ENCODE data around the gene BCAP31.
"Not testable (repeated sequence)": the region's sequence is repeated elsewhere in the genome, so short reads cannot be mapped to it uniquely, and the experiment has no call there.

The BCAP31 gene

DNA sequence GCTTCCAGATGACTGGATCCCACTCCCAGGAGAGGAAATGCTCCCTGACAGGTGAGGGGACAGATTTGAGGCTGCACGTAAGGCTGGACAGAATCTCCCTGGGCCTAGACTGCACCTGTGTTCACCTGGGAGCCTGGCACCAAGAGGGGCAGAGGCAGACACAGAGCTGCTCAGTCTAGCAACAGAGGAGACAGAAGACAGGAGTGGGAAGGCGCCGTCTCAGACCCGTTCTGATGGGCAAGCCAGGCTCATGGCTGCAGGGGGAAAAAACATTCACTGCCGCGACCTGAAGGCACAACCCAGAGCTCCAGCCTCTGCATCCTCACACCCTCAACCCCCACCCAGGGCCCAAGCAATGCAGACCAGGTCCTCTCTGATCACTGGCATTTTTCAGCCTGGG lies 16.8 kb downstream of the BCAP31 start:
- DNase-seq = no peak

GRCh38 chrX:153706799-153707198 lies 17.4 kb downstream of the BCAP31 start:
- DNase-seq = no peak

- DNase-seq = not testable (repeated sequence)
Measured at GRCh38 chrX:153705403-153706060, 18.7 kb downstream of the BCAP31 start.

GRCh38 chrX:153704631-153705402 lies 19.4 kb downstream of the BCAP31 start:
- DNase-seq = not testable (repeated sequence)

DNA sequence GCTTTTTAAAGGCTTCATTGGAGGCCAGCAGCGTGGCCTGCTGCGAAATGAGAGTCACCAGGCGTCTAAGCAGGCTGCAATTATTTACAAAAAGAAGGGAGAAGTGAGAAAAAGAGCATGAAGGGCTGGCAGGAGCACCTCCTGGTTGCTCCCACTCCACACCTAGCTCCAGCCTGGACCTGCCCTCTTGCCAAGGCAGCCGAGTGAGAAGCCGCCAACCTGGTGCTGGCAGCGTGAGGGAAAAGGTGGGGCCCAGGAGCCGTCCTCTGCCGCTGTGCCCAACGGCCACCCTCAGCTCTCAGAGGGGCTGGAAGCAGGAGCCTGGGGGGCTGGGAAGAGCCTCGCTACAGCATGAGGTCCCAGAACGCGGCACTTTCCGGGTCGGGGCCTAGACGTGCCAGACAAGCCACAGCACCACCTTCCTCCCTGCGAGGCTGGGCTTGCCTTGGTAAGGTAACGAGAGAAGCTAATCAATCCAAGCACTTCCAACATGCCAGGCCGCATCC lies 20.1 kb downstream of the BCAP31 start:
- DNase-seq = no peak

DNA sequence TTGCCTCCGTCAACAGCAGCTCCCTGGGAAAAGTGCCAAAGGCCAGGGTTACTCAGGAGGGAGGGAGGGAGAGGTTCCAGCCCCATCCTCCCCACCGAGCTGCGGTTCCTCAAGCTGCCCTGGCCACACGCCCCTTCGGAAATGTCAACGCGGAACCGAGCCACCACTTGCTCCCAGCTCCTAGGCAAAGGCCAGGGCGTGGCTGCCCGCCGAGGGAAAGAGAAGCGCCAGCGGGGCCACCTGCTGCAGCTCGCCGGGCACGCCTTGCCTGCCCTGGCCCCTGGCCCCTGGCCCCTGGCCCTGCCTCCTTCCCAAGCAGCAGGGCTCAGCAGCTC lies 21.2 kb downstream of the BCAP31 start:
- no peak for DNase-seq

DNA sequence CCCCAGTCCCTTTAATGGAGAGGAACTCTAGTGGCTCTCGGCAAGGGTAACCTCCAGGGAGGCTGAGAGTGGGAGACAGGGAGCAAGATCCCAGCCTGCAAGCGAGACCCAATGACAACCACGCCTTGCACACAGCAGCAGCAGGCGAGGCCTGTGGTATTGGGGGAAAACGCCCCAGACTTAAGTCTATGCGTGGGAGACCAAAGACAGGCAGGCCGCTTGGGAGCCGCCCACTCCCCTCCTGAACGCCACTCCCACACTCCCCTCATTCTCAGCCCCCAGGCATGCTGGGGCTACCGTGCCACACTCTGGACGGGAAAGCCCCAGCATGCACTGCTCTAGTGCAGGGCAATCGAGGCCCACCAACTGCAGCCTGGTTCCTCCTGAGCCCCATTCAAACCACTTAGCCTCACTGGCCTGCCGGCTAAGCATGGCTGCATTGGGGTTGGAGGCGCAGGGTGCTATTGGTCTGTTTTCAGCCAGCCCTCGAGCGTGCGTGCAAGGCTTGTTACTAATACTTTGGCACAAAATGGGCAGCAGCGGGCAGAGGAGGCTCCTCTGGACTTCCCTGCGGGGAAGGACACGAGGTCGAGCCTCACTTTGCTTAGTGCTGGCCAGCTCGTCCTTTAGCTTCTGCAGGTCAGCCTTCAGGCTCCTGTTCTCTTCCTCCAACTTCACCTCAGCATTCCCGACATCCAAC lies 21.7 kb downstream of the BCAP31 start:
- DNase-seq = no peak

- no peak for DNase-seq
Measured at GRCh38 chrX:153701706-153702105, 22.5 kb downstream of the BCAP31 start.

GRCh38 chrX:153700967-153701366 lies 23.2 kb downstream of the BCAP31 start:
- no peak for DNase-seq

GRCh38 chrX:153700376-153700945 lies 23.7 kb downstream of the BCAP31 start:
- no peak for DNase-seq

DNA sequence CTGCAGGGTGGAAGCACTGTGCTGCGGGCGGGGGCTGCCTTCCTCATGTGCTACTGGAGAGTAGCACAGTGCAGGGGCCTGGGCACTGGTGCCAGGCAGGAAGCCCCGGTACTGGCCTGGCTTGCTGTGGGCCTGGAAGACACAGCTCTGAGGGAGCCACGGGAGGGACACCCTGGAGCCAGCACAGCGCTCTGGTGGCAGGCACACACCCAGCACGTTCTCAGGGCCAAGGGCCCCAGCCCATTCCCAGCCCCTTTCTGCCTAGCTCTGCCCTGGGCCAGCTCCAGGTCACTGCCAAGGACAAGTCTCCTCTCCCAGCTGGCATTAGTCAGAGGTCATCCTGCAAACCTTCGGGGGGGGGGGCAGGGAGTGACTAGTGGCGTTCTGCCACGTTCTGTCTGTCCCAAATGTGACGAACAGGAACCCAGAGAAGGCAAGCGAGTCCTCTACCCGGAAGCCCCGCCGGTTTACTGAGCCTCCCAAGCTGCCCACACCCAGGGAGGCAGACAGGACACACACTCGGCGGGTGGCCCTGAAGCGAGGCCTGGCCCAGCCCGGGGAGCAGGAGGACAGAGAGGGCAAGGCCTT lies 24.3 kb downstream of the BCAP31 start:
- not testable (repeated sequence) for DNase-seq

- not testable (repeated sequence) for DNase-seq
Measured at GRCh38 chrX:153699210-153699783, 24.9 kb downstream of the BCAP31 start.

DNA sequence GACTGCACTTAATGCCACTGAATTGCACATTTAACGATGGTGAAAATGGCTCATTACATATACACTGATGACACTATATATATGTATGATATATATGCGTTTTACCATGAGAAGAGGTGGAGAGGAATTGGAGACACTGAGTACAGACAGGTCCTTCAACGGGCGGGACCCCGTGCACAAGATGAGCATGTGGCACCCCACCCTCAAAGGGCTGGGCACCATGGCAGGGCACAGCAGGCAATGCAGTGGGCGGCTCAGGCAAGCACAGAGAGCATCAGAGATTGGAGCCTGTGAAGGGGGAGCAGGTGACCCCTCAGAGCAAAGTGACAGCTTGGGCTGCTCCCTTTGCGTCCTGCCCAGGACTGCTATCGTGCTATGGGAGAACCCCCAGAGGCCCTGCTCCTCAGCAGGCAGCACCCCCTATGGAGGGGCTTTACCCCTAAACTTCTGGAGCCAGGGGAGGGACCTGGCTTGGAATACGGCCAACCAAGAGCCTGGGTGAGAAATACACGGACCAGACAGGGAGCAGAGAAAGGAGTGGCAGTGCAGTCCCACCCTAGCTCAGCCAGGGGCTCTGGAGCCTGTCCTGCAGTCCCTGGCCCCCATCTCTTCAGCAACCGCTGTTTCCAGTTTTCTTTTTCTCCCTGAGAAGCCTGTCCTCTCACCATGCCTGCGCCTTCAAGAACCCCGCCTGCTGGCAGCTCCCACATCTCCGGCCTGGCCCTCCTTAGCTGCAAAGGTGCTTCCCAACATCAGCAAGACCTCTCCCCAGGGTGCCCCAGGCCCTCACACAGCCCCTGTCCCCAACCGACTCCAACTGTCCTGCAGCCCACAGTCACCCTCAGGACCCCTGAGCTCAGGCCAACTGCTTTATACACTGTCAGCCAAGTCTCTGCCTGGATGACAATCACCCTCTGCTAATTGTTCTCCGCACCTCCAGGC lies 26.0 kb downstream of the BCAP31 start:
- no peak for DNase-seq

GRCh38 chrX:153696986-153697722 lies 27.0 kb downstream of the BCAP31 start:
- not testable (repeated sequence) for DNase-seq

GRCh38 chrX:153696538-153696937 lies 27.6 kb downstream of the BCAP31 start:
- not testable (repeated sequence) for DNase-seq

DNA sequence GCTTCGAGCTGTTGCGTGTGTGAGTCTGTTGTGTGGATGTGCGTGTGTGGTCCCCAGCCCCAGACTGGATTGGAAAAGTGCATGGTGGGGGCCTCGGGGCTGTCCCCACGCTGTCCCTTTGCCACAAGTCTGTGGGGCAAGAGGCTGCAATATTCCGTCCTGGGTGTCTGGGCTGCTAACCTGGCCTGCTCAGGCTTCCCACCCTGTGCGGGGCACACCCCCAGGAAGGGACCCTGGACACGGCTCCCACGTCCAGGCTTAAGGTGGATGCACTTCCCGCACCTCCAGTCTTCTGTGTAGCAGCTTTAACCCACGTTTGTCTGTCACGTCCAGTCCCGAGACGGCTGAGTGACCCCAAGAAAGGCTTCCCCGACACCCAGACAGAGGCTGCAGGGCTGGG lies 28.1 kb downstream of the BCAP31 start:
- DNase-seq = no peak

DNA sequence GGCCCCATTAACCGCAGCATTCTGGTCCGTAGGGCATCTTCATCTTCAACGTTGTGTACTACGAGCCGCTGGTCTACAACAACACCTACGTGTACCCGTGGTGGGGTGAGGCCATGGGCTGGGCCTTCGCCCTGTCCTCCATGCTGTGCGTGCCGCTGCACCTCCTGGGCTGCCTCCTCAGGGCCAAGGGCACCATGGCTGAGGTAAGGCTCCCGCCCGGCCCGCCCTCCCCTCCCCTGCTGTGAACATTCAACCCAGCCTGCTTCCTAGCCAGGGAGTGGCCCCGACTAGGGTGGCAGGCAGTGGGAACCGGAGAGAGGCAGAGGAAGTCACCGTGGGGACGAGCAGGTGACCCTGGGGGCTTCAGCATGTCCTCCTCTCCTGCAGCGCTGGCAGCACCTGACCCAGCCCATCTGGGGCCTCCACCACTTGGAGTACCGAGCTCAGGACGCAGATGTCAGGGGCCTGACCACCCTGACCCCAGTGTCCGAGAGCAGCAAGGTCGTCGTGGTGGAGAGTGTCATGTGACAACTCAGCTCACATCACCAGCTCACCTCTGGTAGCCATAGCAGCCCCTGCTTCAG lies 29.4 kb downstream of the BCAP31 start:
- no peak for DNase-seq

DNA sequence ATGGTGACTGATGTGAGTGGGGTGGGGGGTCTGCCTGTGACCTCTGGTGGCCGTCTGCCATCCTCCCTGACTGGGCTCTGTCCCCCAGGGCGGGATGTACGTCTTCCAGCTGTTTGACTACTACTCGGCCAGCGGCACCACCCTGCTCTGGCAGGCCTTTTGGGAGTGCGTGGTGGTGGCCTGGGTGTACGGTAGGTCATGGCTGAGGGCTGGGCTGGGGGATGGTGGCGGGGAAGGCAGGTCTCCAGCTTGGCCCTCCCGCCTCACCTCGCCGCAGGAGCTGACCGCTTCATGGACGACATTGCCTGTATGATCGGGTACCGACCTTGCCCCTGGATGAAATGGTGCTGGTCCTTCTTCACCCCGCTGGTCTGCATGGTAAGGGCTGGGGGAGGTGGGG lies 29.9 kb downstream of the BCAP31 start:
- not testable (repeated sequence) for DNase-seq

DNA sequence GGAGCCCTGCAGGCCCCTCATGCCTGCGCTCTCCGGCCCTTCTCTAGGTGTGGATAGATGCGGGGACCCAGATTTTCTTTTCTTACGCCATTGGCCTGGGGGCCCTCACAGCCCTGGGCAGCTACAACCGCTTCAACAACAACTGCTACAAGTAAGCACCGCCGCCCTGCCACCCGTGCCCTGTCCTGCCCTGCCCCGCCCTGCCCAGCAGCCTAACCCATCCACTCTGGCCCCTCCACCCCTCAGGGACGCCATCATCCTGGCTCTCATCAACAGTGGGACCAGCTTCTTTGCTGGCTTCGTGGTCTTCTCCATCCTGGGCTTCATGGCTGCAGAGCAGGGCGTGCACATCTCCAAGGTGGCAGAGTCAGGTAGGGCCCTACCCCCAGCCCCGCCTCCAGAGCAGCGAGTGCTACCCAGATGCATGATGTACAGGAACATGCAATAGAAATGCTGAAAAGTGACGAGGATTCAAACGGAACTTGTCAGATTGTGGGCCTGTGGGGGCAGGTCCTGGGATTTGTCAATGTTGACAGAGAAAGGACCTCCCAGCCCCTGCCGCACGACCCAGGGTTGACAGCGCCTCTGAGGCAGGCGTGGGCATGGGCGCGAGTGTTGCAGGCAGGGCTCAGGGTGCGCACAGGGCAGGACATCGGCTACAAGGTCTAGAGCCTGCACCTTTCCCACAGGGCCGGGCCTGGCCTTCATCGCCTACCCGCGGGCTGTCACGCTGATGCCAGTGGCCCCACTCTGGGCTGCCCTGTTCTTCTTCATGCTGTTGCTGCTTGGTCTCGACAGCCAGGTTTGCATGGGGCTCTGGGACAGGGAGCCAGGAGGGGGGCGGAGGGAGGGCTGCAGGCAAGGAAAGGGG lies 30.7 kb downstream of the BCAP31 start:
- no peak for DNase-seq
